Mesendoderm (in vitro differentiated cells): Measurements from ENCODE around the gene NAV2.

ENCODE experiments used
- DNase-seq: peaks from one replicate; pipeline ENCODE4 v3.0.0; 2013
- H2AK5ac ChIP-seq: 2 replicates; pipeline ENCODE4 v1.6.1; 2013; ENCODE audit warnings: low read length, inconsistent platforms
- H2BK120ac ChIP-seq: 2 replicates; pipeline ENCODE4 v1.6.1; 2013; ENCODE audit warnings: low read depth, mild to moderate bottlenecking, low read length, moderate library complexity, mixed read lengths
- H2BK15ac ChIP-seq: replicated peaks from 2 replicates; pipeline ENCODE4 v1.6.1; 2013; ENCODE audit warnings: low read depth, mild to moderate bottlenecking, moderate library complexity
- H2BK5ac ChIP-seq: 2 replicates; pipeline ENCODE4 v1.6.1; 2013; ENCODE audit warnings: low read length, inconsistent platforms
- H3K18ac ChIP-seq: 2 replicates; pipeline ENCODE4 v1.6.1; 2013; ENCODE audit warnings: mild to moderate bottlenecking, low read length, mixed read lengths
- H3K23ac ChIP-seq: one replicate; pipeline ENCODE4 v1.6.1; 2013; ENCODE audit warnings: low read length
- H3K27ac ChIP-seq: 2 replicates; pipeline ENCODE4 v1.5.1; 2013; ENCODE audit warnings: low read depth, mild to moderate bottlenecking, inconsistent platforms, low read length, moderate library complexity
- H3K27me3 ChIP-seq: 2 replicates; pipeline ENCODE4 v1.6.1; 2013; ENCODE audit warnings: low read length, control low read depth, mild to moderate bottlenecking, inconsistent platforms; ENCODE audit not compliant: insufficient read depth, poor library complexity
- H3K36me3 ChIP-seq: 2 replicates; pipeline ENCODE4 v1.6.1; 2013; ENCODE audit warnings: low read length, inconsistent platforms; ENCODE audit not compliant: control insufficient read depth, insufficient read depth
- H3K4ac ChIP-seq: one replicate; pipeline ENCODE4 v1.6.1; 2013; ENCODE audit warnings: low read depth, mild to moderate bottlenecking, low read length, moderate library complexity
- H3K4me1 ChIP-seq: 2 replicates; pipeline ENCODE4 v1.6.1; 2013; ENCODE audit warnings: low read depth, low read length, inconsistent platforms; ENCODE audit not compliant: control insufficient read depth
- H3K4me2 ChIP-seq: 2 replicates; pipeline ENCODE4 v1.6.1; 2013; ENCODE audit warnings: low read length
- H3K4me3 ChIP-seq: 2 replicates; pipeline ENCODE4 v1.5.1; 2013; ENCODE audit warnings: mild to moderate bottlenecking, low read length
- H3K56ac ChIP-seq: one replicate; pipeline ENCODE4 v1.6.1; 2013; ENCODE audit warnings: low read length
- H3K79me1 ChIP-seq: 2 replicates; pipeline ENCODE4 v1.6.1; 2013; ENCODE audit warnings: low read length, inconsistent platforms
- H3K79me2 ChIP-seq: 2 replicates; pipeline ENCODE4 v1.6.1; 2013; ENCODE audit warnings: mild to moderate bottlenecking, low read length; ENCODE audit not compliant: control insufficient read depth, insufficient read depth
- H3K9ac ChIP-seq: 2 replicates; pipeline ENCODE4 v1.6.1; 2013; ENCODE audit warnings: low read length, inconsistent platforms
- H4K5ac ChIP-seq: one replicate; pipeline ENCODE4 v1.6.1; 2013; ENCODE audit warnings: low read length
- H4K8ac ChIP-seq: one replicate; pipeline ENCODE4 v1.6.1; 2013; ENCODE audit warnings: low read depth, mild to moderate bottlenecking, control low read depth, low read length, moderate library complexity
- WGBS: extraction: QIAGEN DNeasy Blood & Tissue Kit; methylation state at CpG from one replicate; pipeline ENCODE4 v1.1.7; 2013; ENCODE audit warnings: low lambda C conversion rate, missing lambda C conversion rate; ENCODE audit not compliant: insufficient coverage; ENCODE audit errors: extremely low coverage; 5-methylcytosine and 5-hydroxymethylcytosine counted together

NAV2 gene

DNA sequence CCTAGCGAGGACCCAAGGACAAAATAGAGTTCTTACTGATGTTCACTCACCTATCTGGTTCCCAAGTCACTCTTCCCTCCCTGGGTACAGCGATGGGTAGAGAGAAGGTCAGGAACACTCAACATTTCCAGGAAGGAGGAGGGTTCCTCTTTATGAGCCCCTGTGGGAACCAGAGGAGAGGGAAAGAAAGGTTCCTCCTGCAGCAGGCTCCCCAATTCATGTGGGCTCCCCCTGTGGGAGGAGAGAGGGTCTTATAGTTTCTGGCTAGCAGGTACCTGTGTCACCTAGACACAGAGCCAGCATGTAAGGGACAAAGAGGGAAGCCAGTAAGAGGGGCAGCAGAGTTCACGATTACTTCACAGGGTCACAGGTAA, 354.1 kb downstream of the NAV2 start:
- H3K4me3 ChIP-seq: no peak overlapping the region
- H3K79me1 ChIP-seq: no peaks in the 10 kb centered on the region
- no peak overlapping the region for H2BK5ac ChIP-seq
- no peak overlapping the region for H3K23ac ChIP-seq
- H3K9ac ChIP-seq: no peak overlapping the region
- H3K4me1 ChIP-seq: peaks cover 3% of the 10 kb centered on the region
- H2BK15ac ChIP-seq: no peak overlapping the region
- no peak overlapping the region for H4K8ac ChIP-seq
- no peak overlapping the region for H3K56ac ChIP-seq
- peaks cover 2% of the 10 kb centered on the region for H3K79me2 ChIP-seq
- H3K4me2 ChIP-seq: no peak overlapping the region
- WGBS: no CpG with 5 or more reads among the region's 3 CpGs
- H2AK5ac ChIP-seq: no peak overlapping the region
- no peak overlapping the region for H4K5ac ChIP-seq
- H3K27me3 ChIP-seq: no peaks in the 10 kb centered on the region
- no peak overlapping the region for H2BK120ac ChIP-seq
- no peak overlapping the region for H3K18ac ChIP-seq
- no peak for DNase-seq
- H3K27ac ChIP-seq: no peak overlapping the region
- peaks cover 2% of the 10 kb centered on the region for H3K36me3 ChIP-seq
- no peak overlapping the region for H3K4ac ChIP-seq

DNA sequence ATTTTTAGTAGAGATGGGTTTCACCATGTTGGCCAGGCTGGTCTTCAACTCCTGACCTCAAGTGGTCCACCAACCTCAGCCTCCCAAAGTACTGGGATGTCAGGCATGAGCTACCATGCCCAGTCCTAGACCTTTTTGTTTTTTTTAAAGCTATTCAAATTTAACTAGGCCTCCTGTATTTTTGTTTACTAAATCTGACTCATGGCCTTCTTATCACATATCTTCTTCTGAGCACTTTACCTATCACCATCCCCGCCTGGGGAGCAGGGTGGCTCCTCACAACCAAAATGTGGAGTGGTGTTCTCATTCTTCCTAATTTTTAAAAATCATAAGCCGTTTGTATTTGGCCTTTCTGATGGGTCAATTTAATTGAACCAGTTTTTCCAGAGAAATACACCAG, 355.0 kb downstream of the NAV2 start:
- H3K23ac ChIP-seq: no peak overlapping the region

DNA sequence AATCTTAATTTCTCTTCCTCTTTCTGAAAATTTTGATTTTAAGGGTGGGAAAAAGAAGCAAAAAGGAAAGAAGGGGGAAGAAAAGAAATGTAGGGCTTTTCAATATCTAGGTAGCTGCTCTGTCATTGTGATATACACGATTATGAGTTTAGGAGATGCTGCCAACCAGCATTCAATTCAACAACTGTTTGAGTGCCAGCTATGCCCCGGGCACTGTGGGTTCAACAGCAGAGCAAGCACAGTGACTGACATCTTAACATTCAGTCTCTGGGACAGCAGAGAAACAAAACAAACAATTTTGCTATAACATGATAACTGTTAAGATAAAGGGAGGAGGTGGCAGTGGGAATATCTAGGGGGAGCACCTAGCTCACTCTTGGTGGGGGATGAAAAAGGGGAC, 356.1 kb downstream of the NAV2 start:
- no peaks in the 10 kb centered on the region for H3K27me3 ChIP-seq
- peaks cover 2% of the 10 kb centered on the region for H3K36me3 ChIP-seq
- H2BK120ac ChIP-seq: no peak overlapping the region
- H3K4ac ChIP-seq: no peak overlapping the region
- no peak overlapping the region for H3K23ac ChIP-seq
- no peak overlapping the region for H2AK5ac ChIP-seq
- H3K18ac ChIP-seq: no peak overlapping the region
- H3K79me2 ChIP-seq: peaks cover 2% of the 10 kb centered on the region
- H3K9ac ChIP-seq: no peak overlapping the region
- no peak overlapping the region for H4K8ac ChIP-seq
- H2BK15ac ChIP-seq: no peak overlapping the region
- no peaks in the 10 kb centered on the region for H3K79me1 ChIP-seq
- H3K56ac ChIP-seq: no peak overlapping the region
- no peak for DNase-seq
- no peak overlapping the region for H2BK5ac ChIP-seq
- H4K5ac ChIP-seq: no peak overlapping the region
- H3K27ac ChIP-seq: no peak overlapping the region
- no CpG with 5 or more reads among the region's 2 CpGs for WGBS
- peaks cover 3% of the 10 kb centered on the region for H3K4me1 ChIP-seq
- H3K4me3 ChIP-seq: no peak overlapping the region
- no peak overlapping the region for H3K4me2 ChIP-seq

More for the DNA sequence above, 355.0 kb downstream of the NAV2 start:
- Histone ChIP-seq H3K79me1 (no peaks in the 10 kb centered on the region), H3K4me2 (no peak overlapping the region), H3K18ac (no peak overlapping the region), H3K4ac (no peak overlapping the region), H3K56ac (no peak overlapping the region), H2BK5ac (no peak overlapping the region), H3K9ac (no peak overlapping the region), H3K36me3 (peaks cover 2% of the 10 kb centered on the region), H4K5ac (no peak overlapping the region), H3K27me3 (no peaks in the 10 kb centered on the region), H3K79me2 (peaks cover 2% of the 10 kb centered on the region), H4K8ac (no peak overlapping the region), H2AK5ac (no peak overlapping the region), H3K4me3 (no peak overlapping the region), H2BK15ac (no peak overlapping the region), H2BK120ac (no peak overlapping the region), H3K4me1 (peaks cover 3% of the 10 kb centered on the region), H3K27ac (no peak overlapping the region)
- DNase-seq: no peak
- no CpG with 5 or more reads among the region's 2 CpGs for WGBS

DNA sequence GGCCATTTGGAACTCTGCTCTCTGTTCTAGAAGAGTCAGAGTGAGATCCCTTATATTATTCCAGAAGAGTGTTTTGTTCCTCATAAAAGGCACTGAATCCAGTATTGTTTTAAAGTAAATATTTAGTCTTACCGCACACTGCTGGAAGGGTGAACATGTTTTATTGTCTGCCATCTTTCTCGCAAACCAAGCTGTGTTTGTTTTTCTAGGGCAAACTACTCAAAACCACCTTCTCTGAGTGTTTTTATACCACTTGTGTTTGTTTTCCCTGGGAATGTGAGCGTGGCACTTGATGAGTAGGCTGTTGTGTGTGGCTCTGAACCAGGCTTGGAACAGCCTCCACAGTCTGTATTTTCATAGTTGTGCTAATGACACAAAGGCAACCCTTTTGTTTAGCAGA, 357.8 kb downstream of the NAV2 start:
- no CpG with 5 or more reads among the region's 3 CpGs for WGBS

DNA sequence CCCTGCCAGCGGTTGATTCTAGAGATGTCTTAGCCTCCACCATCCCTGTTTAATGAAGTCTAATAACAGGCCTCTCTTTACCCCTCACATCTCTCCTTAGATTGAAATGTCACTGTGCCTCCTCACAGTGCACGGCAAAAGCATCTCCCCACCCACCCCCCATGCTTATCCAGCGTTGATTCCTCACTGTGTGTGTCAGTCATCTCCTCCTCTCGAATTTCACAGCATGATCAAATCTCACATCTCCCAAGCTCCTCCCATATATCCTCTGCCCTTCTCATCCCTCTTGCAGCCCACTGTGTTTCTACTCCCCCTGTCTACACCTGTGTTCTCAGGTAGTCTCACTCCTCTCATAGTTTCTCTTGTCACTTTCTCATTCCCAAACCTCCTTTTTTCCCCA, 363.0 kb downstream of the NAV2 start:
- H3K4me2 ChIP-seq: no peak overlapping the region
- no peaks in the 10 kb centered on the region for H3K4me1 ChIP-seq
- H3K4me3 ChIP-seq: no peak overlapping the region
- no peak overlapping the region for H2BK5ac ChIP-seq
- H3K36me3 ChIP-seq: peaks cover 7% of the 10 kb centered on the region
- H2BK15ac ChIP-seq: no peak overlapping the region
- H3K18ac ChIP-seq: no peak overlapping the region
- no peak overlapping the region for H2AK5ac ChIP-seq
- H3K23ac ChIP-seq: no peak overlapping the region
- H2BK120ac ChIP-seq: no peak overlapping the region
- no peaks in the 10 kb centered on the region for H3K79me1 ChIP-seq
- H3K56ac ChIP-seq: no peak overlapping the region
- no peak overlapping the region for H3K9ac ChIP-seq
- peak; percentile 35 for DNase-seq
- H3K27me3 ChIP-seq: no peaks in the 10 kb centered on the region
- H3K79me2 ChIP-seq: peaks cover under 1% of the 10 kb centered on the region
- H4K5ac ChIP-seq: no peak overlapping the region
- H4K8ac ChIP-seq: no peak overlapping the region
- H3K27ac ChIP-seq: no peak overlapping the region
- no peak overlapping the region for H3K4ac ChIP-seq
- WGBS: no CpG with 5 or more reads among the region's 4 CpGs

More for the DNA sequence above, 357.8 kb downstream of the NAV2 start:
- Histone ChIP-seq H3K4me3 (no peak overlapping the region), H3K23ac (no peak overlapping the region), H4K8ac (no peak overlapping the region), H2BK5ac (no peak overlapping the region), H3K4me2 (no peak overlapping the region), H4K5ac (no peak overlapping the region), H3K79me1 (no peaks in the 10 kb centered on the region), H3K56ac (no peak overlapping the region), H2AK5ac (no peak overlapping the region), H3K4me1 (no peaks in the 10 kb centered on the region), H2BK120ac (no peak overlapping the region), H3K79me2 (peaks cover 2% of the 10 kb centered on the region), H3K4ac (no peak overlapping the region), H3K27ac (no peak overlapping the region), H2BK15ac (no peak overlapping the region), H3K18ac (no peak overlapping the region), H3K36me3 (peaks cover 2% of the 10 kb centered on the region), H3K9ac (no peak overlapping the region), H3K27me3 (no peaks in the 10 kb centered on the region)
- DNase-seq: no peak

DNA sequence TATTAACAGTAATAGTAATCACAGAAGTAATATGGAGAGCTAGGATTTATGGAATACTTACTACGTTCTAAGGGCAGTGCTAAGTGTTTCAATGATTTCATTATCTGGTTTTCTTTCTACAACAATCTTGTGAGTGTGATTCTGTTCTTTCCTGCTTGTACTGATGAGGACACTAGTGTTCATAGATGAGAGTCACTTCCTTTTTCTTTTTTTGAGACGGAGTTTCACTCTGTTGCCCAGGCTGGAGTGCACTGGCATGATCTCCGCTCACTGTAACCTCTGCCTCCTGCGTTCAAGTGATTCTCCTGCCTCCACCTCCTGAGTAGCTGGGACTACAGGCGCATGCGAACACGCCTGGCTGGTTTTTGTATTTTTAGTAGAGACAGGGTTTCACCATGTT, 366.2 kb downstream of the NAV2 start:
- no peak overlapping the region for H2BK5ac ChIP-seq
- H3K36me3 ChIP-seq: peaks cover 12% of the 10 kb centered on the region
- no peaks in the 10 kb centered on the region for H3K79me2 ChIP-seq
- no CpG with 5 or more reads among the region's 7 CpGs for WGBS
- no peak overlapping the region for H2BK120ac ChIP-seq
- no peak overlapping the region for H3K9ac ChIP-seq
- no peak overlapping the region for H2AK5ac ChIP-seq
- H3K23ac ChIP-seq: no peak overlapping the region
- no peak overlapping the region for H3K4ac ChIP-seq
- no peak overlapping the region for H4K5ac ChIP-seq
- H3K4me1 ChIP-seq: no peaks in the 10 kb centered on the region
- H3K27me3 ChIP-seq: no peaks in the 10 kb centered on the region
- no peak overlapping the region for H3K4me3 ChIP-seq
- H3K56ac ChIP-seq: no peak overlapping the region
- no peaks in the 10 kb centered on the region for H3K79me1 ChIP-seq
- no peak for DNase-seq
- H3K27ac ChIP-seq: no peak overlapping the region
- H3K18ac ChIP-seq: no peak overlapping the region
- H2BK15ac ChIP-seq: no peak overlapping the region
- H3K4me2 ChIP-seq: no peak overlapping the region
- no peak overlapping the region for H4K8ac ChIP-seq
